ENCODE measurements around the gene SHC3. TPM values are rescaled to one million over a fixed set of nuclear protein-coding genes. Genes with fewer than 3 reads are reported as not detected.

The SHC3 gene
- total and polyA plus RNA-seq, 2 of the 4 experiments (the other 2 are of a cell fraction): 4.5 to 13.3 TPM

GRCh38 chr9:89112243-89112642, 66.4 kb downstream of the SHC3 start:
- no TSS peak for BruUV-seq (replicated peaks)
- Histone ChIP-seq H4K5ac (ENCODE audit: low read depth, low read length) (peak overlapping the region; percentile 12; the same call in 1 of the 2 replicates), H2BK15ac (ENCODE audit: low read depth, low read length) (0 out of 3 replicates have a peak overlapping the region, but pooled peaks have one; percentile 11), H3K23ac (ENCODE audit: low read depth, low read length) (peak overlapping the region; percentile 35; the same call in 1 of the 2 replicates), H3K36me3 (ENCODE audit: control insufficient read depth, insufficient read depth, low read length) (peaks cover 11% of the 10 kb centered on the region), H4K91ac (ENCODE audit: insufficient read depth, low read depth, low read length) (peak overlapping the region; percentile 11), H3K4me1 (ENCODE audit: control insufficient read depth, insufficient read depth, low read length) (peaks cover 11% of the 10 kb centered on the region), H2AK5ac (ENCODE audit: low read depth, low read length) (0 out of 2 replicates have a peak overlapping the region, but pooled peaks have one; percentile 4), H4K8ac (ENCODE audit: low read depth in 2 of 2, low read length in 2 of 2) (peak overlapping the region in 1 of 2 experiments; percentile 55; a peak in 1 of 4 replicates), H2AK9ac (replicated peaks; ENCODE audit: low read depth, low read length, poor library complexity) (no peak overlapping the region), H4K20me1 (ENCODE audit: insufficient read depth, low read length) (no peaks in the 10 kb centered on the region; the same call in 1 of the 2 replicates), H3K79me1 (ENCODE audit: low read depth in 1 of 2, low read length in 2 of 2) (peaks cover 27 to 58% of the 10 kb centered on the region in 2 experiments), H3K9me3 (ENCODE audit: control insufficient read depth, insufficient read depth, low read length) (peaks cover 9% of the 10 kb centered on the region), H3K27me3 (ENCODE audit: control insufficient read depth, insufficient read depth, low read length) (no peaks in the 10 kb centered on the region), H2BK120ac (ENCODE audit: low read depth, low read length) (peak overlapping the region; percentile 25; the same call in 1 of the 2 replicates), H3K18ac (ENCODE audit: low read depth, low read length) (peak overlapping the region; percentile 57; the same call in 1 of the 2 replicates), H3K4me3 (ENCODE audit: insufficient read depth, low read depth, low read length) (no peak overlapping the region), H3K27ac (ENCODE audit: insufficient read depth, low read length) (no peak overlapping the region), H2BK20ac (ENCODE audit: low read depth, low read length) (peak overlapping the region; percentile 11; the same call in 1 of the 2 replicates), H2AFZ (replicated peaks; ENCODE audit: low read length, poor library complexity) (no peak overlapping the region), H3K4ac (ENCODE audit: low read depth, low read length) (no peak overlapping the region), H3K9ac (ENCODE audit: low read depth, low read length) (no peak overlapping the region), H2BK5ac (ENCODE audit: low read depth, low read length, poor library complexity, severe bottlenecking) (peak overlapping the region; percentile 20), H3K9me1 (ENCODE audit: insufficient read depth, low read length) (peaks cover 12% of the 10 kb centered on the region; the same call in 1 of the 2 replicates), H3K14ac (replicated peaks; ENCODE audit: low read depth, low read length) (0 out of 2 replicates have a peak overlapping the region, but pooled peaks have one; percentile 57), H3K4me2 (ENCODE audit: low read depth, low read length) (no peak overlapping the region), H3K56ac (ENCODE audit: extremely low read depth, insufficient read depth, low read length) (no peak overlapping the region)
- TF ChIP-seq USF2 (IDR thresholded peaks at IDR 0.05; ENCODE audit: low read depth, low read length) (no peak), BHLHE40 (IDR thresholded peaks at IDR 0.05; ENCODE audit: low read depth, low read length) (no peak), RCOR1 (IDR thresholded peaks at IDR 0.05; ENCODE audit: insufficient replicate concordance, low read length) (no peak), RAD21 (IDR thresholded peaks at IDR 0.05; ENCODE audit: low read length) (no peak), NFE2L2 (IDR thresholded peaks at IDR 0.05; ENCODE audit: low read depth, low read length) (no peak), MAZ (IDR thresholded peaks at IDR 0.05; ENCODE audit: borderline replicate concordance, low read depth, low read length) (no peak), MXI1 (IDR thresholded peaks at IDR 0.05; ENCODE audit: borderline replicate concordance, low read depth, low read length) (no peak), ELK1 (IDR thresholded peaks at IDR 0.05; ENCODE audit: borderline replicate concordance, low read depth, low read length) (no peak), RFX5 (IDR thresholded peaks at IDR 0.05; ENCODE audit: low read depth, low read length) (no peak), FOS (IDR thresholded peaks at IDR 0.05; ENCODE audit: low read depth, low read length) (no peak)
- ATAC-seq (ENCODE audit: low read depth) (no peak), DNase-seq (no peak)
- POLR2A ChIA-PET (ENCODE audit: unreplicated experiment): no interaction called here
- intact Hi-C loops (cut with micrococcal nuclease): no loop called here
- CTCF ChIA-PET: interaction anchor here (1.4 kb wide), 1 partner anchor 15 kb away, joined by 3 read pairs; no protein-coding TSS in a partner anchor
- in situ Hi-C loops (cut with MboI; ENCODE audit: low sequenced_read_pairs): no loop called here
- dilution Hi-C loops (cut with HindIII; ENCODE audit: low sequenced_read_pairs, unreplicated experiment): no loop called here
- WGBS, 2 experiments (ENCODE audit: extremely low coverage in 2 of 2, insufficient read length in 1 of 2): no CpG with 5 or more reads among the region's 3 CpGs
